Osteocyte (in vitro differentiated cells): ENCODE results near the gene ACCS. TPM values are rescaled to one million over a fixed set of nuclear protein-coding genes. Genes with fewer than 3 reads are reported as not detected.

Experiments
- DNase-seq: peaks from one replicate; pipeline ENCODE4 v3.0.0; 2021; ENCODE audit warnings: mixed read lengths; ENCODE audit not compliant: unreplicated experiment; ENCODE audit errors: extremely low spot score
- H3K27ac Mint-ChIP-seq: one replicate; pipeline ENCODE4 v1.8.0; 2021; ENCODE audit warnings: mild to moderate bottlenecking, mixed read lengths; ENCODE audit not compliant: unreplicated experiment
- H3K27me3 Mint-ChIP-seq: one replicate; pipeline ENCODE4 v1.8.0; 2021; ENCODE audit warnings: mixed read lengths; ENCODE audit not compliant: unreplicated experiment
- H3K36me3 Mint-ChIP-seq: one replicate; pipeline ENCODE4 v1.8.0; 2021; ENCODE audit warnings: mixed read lengths; ENCODE audit not compliant: unreplicated experiment
- H3K4me1 Mint-ChIP-seq: one replicate; pipeline ENCODE4 v1.8.0; 2021; ENCODE audit warnings: mixed read lengths; ENCODE audit not compliant: unreplicated experiment
- H3K4me3 Mint-ChIP-seq: one replicate; pipeline ENCODE4 v1.8.0; 2021; ENCODE audit warnings: mild to moderate bottlenecking, moderate library complexity, mixed read lengths; ENCODE audit not compliant: unreplicated experiment
- H3K9me3 Mint-ChIP-seq: one replicate; pipeline ENCODE4 v1.8.0; 2021; ENCODE audit warnings: mixed read lengths; ENCODE audit not compliant: unreplicated experiment
- total RNA-seq: library from RNA; stranded (reverse); gene quantifications from 2 replicates; pipeline ENCODE4 v1.2.1, GENCODE V29; 2021
- TF ChIP-seq, protein P1 (sequence below): fragments of 200-600 bp; sonication (generic); IDR thresholded peaks from 2 replicates; pipeline ENCODE4 v1.5.0; 2021; ENCODE audit warnings: antibody characterized with exemption, mild to moderate bottlenecking, moderate library complexity

Gene ACCS
- total RNA-seq, 1 donor from 2014 or later, result 4.3 TPM

DNA sequence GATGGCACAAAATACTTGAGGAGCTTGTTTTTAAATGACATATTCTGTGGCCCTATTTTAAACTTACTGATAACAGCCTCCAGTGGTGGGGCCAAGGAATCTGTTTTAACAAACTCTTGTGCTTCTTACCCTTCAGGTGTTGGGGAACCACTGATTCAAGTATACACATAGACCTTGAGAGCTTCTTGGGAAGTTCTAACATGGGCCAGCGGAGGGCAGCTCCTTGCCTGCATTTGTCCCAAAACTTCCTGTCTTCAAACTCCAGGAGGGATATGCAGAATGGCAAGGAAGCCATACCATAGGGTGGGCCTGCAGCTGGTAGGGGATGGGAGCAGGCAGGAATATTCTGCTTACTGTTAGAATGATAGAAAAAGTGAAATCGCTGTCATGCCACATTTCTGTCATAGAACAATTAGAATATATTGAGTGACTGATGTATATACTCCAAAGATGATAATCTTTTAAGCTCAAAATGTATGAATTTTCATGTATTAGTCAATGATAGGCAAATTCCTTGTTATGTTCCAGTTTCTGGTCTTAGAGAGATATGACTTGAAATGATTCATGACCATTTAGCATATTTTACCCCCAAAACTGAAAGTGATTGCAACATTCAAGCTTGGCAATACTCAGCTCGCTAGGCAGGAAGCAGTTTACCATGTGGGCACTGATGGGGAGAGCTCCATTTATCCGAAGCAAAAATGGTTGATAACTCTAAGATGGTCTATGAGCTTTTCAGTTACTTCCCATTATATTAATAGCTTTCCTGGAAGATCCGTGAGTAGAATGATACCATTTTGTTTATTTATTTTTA lies 38.6 kb downstream of the ACCS start:
- Mint-ChIP-seq H3K36me3 (peaks cover 16% of the 10 kb centered on the region), H3K4me3 (no peak overlapping the region), H3K4me1 (no peaks in the 10 kb centered on the region), H3K27ac (no peak overlapping the region), H3K27me3 (no peaks in the 10 kb centered on the region), H3K9me3 (no peaks in the 10 kb centered on the region)
- DNase-seq, result no peak
- TF ChIP-seq, protein P1, sequence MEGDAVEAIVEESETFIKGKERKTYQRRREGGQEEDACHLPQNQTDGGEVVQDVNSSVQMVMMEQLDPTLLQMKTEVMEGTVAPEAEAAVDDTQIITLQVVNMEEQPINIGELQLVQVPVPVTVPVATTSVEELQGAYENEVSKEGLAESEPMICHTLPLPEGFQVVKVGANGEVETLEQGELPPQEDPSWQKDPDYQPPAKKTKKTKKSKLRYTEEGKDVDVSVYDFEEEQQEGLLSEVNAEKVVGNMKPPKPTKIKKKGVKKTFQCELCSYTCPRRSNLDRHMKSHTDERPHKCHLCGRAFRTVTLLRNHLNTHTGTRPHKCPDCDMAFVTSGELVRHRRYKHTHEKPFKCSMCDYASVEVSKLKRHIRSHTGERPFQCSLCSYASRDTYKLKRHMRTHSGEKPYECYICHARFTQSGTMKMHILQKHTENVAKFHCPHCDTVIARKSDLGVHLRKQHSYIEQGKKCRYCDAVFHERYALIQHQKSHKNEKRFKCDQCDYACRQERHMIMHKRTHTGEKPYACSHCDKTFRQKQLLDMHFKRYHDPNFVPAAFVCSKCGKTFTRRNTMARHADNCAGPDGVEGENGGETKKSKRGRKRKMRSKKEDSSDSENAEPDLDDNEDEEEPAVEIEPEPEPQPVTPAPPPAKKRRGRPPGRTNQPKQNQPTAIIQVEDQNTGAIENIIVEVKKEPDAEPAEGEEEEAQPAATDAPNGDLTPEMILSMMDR, result no peak

DNA sequence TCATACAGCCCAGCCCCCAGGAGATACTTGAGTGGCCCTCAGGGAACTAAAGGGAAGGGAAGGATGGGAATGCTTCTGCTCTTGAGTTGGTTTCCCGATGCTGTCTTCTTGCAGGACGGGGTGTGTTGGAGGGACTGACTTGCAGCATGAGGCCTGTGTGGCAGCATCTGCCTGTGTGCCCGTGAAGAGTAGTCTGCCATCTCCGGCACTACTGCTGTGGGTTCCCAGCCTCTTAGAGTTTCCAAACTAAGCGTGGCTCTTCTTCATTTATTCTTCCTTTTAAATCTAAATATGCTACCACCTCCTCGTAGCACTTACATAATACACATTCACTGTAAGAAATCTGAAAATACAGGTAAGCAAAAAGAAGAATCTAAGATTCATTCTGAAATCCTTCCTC lies 42.2 kb downstream of the ACCS start:
- H3K36me3 Mint-ChIP-seq, result peaks cover 16% of the 10 kb centered on the region

DNA sequence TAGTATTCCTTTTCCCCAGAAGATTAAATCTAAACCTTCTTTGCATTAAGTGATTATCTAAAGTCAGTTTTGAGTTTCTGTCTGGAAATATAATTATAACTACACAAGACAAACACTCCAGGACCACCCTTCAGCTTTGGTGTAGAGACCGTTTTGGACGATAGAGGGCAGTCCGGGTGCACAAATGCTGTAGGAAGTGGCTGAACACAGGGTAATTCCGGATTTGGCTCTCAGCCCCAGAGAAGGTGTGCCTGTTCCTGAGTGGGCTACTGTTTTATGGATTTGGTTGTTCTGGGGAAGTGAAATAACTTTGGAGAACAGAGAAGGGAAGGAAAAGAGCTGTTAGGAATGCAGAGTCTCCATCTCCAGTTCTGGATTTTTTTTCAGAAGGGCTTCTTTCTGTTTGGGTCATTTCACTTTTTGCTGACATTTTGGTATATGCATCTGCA lies 44.2 kb downstream of the ACCS start:
- DNase-seq, result no peak
- Mint-ChIP-seq H3K27ac (no peak overlapping the region), H3K36me3 (peaks cover 27% of the 10 kb centered on the region), H3K4me3 (no peak overlapping the region), H3K4me1 (no peaks in the 10 kb centered on the region), H3K27me3 (no peaks in the 10 kb centered on the region), H3K9me3 (no peaks in the 10 kb centered on the region)
- TF ChIP-seq, protein P1, result peak; percentile 83

More for the DNA sequence above, 42.2 kb downstream of the ACCS start:
- no peak for DNase-seq
- Mint-ChIP-seq H3K9me3 (no peaks in the 10 kb centered on the region), H3K27me3 (no peaks in the 10 kb centered on the region), H3K27ac (no peak overlapping the region), H3K4me1 (no peaks in the 10 kb centered on the region), H3K4me3 (no peak overlapping the region)
- TF ChIP-seq, protein P1, result no peak

DNA sequence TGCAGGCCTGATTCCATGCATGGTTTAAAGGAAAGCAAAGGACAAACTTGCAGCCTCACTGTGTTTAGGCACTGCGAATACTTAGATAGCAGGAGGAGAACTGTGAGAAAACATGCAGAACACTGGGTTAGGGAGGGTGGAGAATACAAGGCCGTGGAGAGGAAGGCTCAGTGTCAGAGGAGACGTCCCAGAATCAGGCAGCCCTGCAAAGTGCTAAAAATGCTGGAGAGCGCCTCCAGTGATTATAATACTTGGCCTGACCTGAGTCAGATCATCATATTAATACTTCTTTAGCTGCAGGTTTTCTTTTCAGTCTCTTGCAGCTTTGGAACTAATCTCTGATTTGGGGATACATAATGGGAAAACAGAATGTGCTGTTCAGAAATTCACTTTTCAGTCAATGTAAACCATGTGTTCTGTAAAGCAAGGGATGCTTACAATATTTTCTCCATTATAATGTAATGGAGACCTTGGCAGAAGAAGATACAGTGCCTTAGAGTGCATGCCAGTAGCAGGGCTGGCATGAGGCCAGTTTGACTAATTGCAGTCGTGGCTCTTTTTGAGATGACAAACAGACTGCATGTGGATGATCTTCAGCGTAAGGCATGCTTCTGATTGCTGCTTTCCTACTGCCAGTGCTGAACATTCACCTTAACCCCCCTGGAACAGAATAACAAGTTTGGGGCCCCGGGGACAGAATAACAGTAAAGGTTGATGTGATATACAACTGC lies 46.2 kb downstream of the ACCS start:
- DNase-seq, result no peak
- no peak overlapping the region for H3K27ac Mint-ChIP-seq

More for the DNA sequence above, 46.2 kb downstream of the ACCS start:
- Mint-ChIP-seq H3K9me3 (no peaks in the 10 kb centered on the region), H3K4me1 (no peaks in the 10 kb centered on the region), H3K27me3 (no peaks in the 10 kb centered on the region), H3K4me3 (no peak overlapping the region), H3K36me3 (peaks cover 37% of the 10 kb centered on the region)
- TF ChIP-seq, protein P1, result no peak
